Measurements from ENCODE around the gene LZIC.

Gene LZIC

GRCh38 chr1:9910076-9910422, 33.1 kb downstream of the LZIC start, which contains the start of gene CTNNBIP1:
Gene CTNNBIP1 (minus strand): TSS chr1:9910269. CDS start chr1:9872064, 38,205 bp downstream.
- DNase-seq, result no peak

GRCh38 chr1:9909234-9910046, 33.8 kb downstream of the LZIC start:
- no peak for DNase-seq

DNA sequence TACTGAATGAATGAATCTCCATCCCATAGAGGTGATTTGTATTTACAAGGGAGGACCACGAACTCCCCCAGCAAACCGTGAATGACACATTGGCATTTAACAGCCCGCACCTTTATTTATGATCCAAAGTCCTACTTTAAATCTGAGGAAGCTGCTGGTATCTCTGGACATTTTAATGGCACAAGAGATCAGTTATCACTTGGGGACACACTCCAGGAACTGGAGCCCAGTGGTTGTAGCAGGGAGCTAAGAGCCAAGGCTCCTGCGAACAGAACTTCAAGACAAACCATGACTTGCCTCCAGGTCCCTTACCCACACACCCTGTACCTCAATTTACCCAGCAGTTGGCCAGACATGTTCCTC, 34.3 kb downstream of the LZIC start:
- no peak for DNase-seq

GRCh38 chr1:9907441-9907840, 35.8 kb downstream of the LZIC start:
- no peak for DNase-seq

- DNase-seq, result no peak
Measured at GRCh38 chr1:9906466-9906865, 36.7 kb downstream of the LZIC start.

DNA sequence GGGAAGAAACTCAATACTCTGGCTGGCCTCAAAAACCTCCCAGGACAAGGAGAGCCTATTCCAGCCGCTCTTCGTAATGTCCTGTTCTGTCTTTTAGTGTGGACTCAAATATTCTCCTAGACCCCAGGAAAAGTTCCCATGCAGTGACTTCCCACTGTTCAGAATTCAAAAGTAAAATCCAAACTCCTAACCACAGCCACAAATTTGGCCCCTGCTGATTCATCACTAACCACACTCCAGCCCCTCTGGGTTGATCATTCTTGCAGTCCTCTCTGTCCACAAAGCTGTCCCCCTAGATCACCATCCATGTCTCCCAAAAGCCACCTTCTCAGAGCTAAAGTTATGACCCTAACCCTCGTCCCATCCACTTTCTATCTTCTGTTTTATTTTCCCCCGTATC, 38.2 kb downstream of the LZIC start:
- DNase-seq, result no peak

DNA sequence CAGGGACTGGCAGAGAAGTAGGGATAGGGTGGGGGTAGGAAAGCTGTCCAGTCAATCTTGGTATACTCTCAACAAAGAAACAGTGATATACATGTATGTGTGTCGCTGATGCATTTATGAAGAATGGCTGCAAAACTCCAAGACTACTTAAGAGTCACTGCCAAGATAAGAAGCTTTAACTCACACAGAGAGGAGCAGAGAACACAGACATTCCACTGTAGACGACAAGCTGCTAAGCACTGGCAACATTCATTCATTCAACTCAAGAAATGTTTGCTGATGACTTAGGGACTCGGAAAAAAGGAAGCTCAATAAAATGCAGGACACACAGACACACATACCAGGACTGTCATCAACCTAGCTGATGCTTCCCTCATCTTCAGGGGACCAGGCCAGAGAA, 38.6 kb downstream of the LZIC start:
- no peak for DNase-seq

- no peak for DNase-seq
Measured at GRCh38 chr1:9903801-9904527, 39.2 kb downstream of the LZIC start.

GRCh38 chr1:9902060-9902452, 41.1 kb downstream of the LZIC start:
- no peak for DNase-seq

DNA sequence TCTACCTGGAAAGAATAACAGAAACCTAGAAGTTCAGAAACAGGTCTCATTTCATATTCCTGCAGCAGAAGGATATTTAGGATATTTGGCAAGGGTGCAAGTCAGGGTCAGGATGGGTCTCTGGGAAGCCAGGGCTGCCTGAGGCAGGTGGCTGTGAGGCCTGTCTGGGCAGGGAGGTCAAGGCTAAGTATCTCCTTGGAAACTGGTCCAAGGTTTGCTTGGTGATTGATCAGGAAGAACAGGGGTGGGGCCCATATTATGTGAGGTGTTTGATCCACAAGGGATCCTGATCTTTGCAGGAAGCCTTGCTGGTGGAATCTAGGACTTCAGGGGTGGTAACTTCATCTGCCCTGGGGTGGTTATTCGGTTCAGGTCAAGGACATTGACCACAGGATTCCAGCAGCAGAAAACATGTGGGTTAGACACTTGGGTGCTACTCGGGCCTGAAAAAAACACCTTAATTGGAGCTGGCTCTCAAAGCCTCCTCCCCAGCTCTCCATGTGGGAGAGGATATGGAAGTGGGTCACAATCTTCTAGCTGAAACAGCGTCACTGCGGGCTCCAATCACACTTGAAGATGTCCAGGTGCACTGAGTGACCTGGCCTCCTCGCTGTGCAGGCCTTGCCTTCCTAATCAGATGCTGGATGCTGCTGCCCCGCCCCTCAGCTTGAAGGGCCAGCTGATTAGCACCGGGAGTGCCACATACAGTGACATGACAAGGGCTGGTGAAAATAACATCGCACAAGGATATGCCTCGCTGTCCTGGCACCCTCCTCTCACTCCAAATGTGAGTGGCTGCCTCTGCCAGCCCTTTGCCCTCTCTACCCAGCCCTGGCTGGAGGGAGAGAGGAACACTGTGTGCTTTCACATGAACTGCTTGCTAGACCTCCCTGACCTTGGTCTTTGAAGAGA, 41.8 kb downstream of the LZIC start:
- DNase-seq, result no peak

GRCh38 chr1:9900142-9901043, 42.8 kb downstream of the LZIC start:
- no peak for DNase-seq

DNA sequence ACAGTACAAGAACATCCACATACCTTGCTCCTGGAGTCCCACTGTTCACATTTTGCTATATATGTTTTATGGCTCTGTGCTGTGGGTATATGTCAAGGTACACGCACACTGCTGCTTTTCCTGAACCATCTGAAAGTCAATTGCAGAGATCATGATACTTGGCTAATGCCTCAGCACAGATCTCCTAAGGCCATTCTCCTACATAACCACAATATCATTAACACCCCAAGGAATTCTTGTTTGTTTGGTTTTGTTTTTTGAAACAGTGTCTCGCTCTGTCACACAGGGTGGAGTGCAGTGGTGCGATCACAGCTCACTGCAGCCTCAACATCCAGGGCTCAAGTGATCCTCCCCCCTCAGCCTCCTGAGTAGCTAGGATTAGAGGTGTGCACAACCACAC, 49.1 kb downstream of the LZIC start:
- DNase-seq, result no peak

DNA sequence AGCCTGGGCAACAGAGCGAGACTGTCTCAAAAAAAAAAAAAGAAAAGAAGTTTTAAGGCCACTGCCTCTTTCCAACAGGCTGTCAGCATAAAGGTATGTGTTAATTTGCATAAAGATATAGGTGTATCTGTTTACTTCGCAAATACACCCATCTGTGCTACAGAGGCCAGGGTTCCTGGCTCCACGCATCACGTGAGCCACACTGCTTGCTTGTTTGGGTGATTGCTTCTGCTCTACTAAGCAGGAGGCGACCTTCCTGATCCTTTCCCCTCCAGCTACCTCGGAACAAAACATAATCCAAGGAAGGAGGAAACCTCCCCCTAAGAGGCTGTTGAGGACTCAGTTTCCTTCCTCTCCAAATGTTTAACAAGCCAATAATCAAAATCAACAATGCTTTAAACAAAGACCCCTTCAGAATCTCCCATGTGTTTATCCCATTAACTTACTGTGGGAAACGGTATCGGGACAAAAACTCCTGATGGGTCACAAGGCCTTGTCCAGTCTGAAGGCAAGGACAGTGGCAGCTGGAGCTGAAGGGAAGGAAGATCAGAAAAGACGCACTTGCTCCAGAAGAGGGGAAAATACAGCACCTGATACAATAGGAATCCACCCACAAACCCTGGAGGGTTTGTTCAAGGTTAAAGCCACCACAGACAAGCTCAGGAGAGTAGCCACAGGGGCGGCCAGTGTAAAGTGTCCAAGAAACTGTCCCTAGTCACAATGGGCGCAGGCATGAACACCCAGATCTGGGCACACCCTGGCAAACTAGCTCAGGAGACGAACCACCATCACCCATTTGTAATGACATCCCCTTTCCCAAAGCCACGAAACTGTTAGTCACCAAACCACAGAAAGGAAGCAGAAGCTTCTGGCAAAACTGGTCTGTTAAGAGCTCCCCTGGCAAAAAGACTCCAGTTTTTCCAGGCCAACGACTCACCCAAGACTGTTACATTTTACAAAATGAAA, 50.3 kb downstream of the LZIC start:
- DNase-seq, result peak; percentile 22

GRCh38 chr1:9891207-9891606, 52.0 kb downstream of the LZIC start:
- DNase-seq, result no peak

DNA sequence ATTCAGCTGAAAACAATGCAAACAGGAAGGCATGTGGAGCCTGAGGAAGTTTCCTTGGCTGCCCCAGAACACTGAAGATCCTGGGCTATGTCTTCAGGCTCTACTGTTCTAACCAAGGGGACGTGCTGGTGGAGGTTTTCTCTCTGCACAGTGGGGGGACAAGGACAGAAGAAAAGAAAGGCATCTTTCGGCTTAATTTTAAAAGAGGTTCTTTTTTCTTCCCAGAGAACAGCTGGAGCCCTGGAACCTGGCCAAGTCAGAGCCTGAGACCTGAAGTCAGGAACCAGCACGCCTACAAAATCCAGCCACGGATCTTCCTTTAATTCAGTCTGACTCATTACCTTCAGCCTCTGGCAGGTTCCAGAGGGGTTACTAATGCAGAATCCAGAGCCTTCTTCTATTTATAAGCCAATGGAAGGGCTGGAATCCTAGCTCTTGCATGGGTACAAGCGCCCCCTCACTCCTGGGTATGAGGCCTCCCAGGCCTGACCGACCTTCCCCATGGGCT, 52.9 kb downstream of the LZIC start:
- no peak for DNase-seq

DNA sequence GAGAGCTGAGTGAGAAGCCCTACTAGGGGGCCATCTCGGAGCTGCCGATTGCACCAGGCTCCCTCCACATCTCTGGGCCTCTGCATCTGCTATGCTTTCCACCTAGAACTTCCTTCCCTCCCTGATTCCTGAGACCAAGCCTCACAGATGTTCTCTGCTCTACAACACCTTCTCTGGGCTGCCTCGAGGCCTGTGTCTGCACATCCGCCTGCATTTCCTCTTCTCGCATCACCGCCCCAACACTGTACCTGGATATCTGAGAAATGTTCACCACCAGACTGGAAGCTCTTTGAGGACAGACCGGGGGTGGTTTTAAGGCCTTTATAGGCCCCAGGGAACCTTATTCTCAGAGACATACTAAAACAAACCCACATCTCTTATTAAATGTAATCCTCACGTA, 53.8 kb downstream of the LZIC start:
- no peak for DNase-seq

- DNase-seq, result no peak
Measured at GRCh38 chr1:9888886-9889285, 54.3 kb downstream of the LZIC start.

- DNase-seq, result no peak
Measured at GRCh38 chr1:9887070-9887469, 56.1 kb downstream of the LZIC start.

GRCh38 chr1:9886092-9886742, 57.0 kb downstream of the LZIC start:
- DNase-seq, result no peak

DNA sequence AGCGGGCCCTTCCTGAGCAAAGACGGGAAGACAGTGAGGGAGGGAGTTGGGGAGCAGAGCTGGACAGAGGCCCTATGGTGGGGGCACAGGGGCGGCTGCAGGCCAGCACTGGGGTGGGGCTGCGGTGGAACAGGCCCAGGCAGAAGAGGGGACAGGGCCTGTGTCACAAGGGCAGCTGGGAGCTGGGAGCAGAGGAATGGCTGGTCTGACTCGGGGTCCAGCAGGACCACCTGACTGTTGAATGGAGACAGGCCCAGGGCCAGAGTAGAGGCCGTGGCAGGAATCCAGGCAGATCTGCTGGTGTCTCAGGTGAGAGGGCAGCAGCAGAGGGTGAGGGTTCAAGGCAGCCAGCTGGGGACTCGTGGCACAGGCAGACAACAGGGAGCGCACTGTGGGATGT, 58.4 kb downstream of the LZIC start:
- DNase-seq, result no peak

Data from NCI-H1048 (cell line).